GM18498 (cell line): ENCODE data around the gene C20orf96.
"Not testable (repeated sequence)": the region's sequence is repeated elsewhere in the genome, so short reads cannot be mapped to it uniquely, and the experiment has no call there.

Experiments
- ATAC-seq: cut with Tn5 transposase; IDR thresholded peaks from one replicate; pipeline ENCODE4 v1.9.1; 2021; ENCODE audit warnings: mild to moderate bottlenecking, moderate library complexity; ENCODE audit not compliant: unreplicated experiment

The C20orf96 gene

DNA sequence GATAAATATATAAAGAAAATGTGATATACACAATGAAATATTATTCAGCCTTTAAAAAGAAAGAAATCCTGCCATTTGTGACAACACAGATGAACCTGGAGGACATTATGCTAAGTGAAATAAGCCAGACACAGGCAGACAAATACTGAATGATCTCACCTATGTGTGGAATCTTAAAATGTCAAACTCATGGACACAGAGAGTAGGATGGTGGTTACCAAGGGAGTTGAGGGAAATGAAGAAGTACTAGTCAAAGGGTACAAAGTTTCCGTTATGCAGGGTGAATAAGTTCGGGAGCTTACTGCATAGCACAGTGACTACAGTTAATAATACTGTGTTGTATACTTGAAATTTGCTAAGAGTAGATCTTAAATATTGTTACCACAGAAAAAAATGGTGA is 47.6 kb downstream of the C20orf96 start:
- no peak for ATAC-seq

DNA sequence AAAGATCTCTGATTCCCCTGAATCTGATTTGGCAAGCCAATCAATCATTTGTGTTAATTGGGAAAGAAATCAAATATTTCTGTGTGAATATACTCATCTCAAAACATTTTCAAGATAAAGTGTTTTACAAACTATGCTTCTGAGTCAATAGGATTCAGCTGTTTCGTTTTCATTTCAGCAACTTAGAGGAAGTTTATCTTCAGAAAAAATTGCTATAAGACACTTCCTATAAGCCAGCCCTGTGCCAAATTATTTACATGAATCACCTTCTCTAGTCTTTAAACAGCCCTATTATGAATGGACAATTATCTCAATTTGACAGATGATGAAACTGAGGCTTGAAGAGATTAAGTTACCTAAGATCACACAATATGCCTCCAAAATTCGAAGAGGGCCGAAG is 52.6 kb downstream of the C20orf96 start:
- no peak for ATAC-seq

DNA sequence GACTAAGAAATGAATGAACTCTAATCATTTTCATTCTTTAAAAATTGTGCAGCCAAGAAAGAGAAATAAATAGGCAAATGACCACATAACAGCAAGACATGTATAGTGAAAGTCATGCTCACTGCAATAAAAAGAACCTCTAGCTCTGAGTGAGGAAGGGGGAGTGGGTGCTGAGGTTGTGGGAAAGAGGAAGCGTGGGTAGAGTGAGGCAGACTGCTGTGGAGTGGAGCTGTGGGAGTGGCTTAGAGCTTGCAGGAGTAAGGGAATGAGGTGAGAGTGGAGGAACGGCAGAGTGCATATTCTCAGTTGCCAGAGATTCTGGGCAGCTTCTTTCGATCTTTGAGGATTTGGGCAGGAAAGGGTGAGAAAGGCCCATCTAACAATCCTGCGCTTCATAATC is 53.1 kb downstream of the C20orf96 start:
- ATAC-seq = no peak

GRCh38 chr20:235891-236290 is 54.7 kb downstream of the C20orf96 start:
- ATAC-seq = no peak

- no peak for ATAC-seq
Observed at GRCh38 chr20:227439-228105, 63.0 kb downstream of the C20orf96 start.

- ATAC-seq = no peak
Observed at GRCh38 chr20:226958-227357, 63.6 kb downstream of the C20orf96 start, which contains the start of gene DEFB129. TSS of gene DEFB129 (plus strand) at chr20:227258. CDS start at chr20:227289, 31 bp downstream.

- not testable (repeated sequence) for ATAC-seq
Observed at GRCh38 chr20:225879-226278, 64.7 kb downstream of the C20orf96 start.

DNA sequence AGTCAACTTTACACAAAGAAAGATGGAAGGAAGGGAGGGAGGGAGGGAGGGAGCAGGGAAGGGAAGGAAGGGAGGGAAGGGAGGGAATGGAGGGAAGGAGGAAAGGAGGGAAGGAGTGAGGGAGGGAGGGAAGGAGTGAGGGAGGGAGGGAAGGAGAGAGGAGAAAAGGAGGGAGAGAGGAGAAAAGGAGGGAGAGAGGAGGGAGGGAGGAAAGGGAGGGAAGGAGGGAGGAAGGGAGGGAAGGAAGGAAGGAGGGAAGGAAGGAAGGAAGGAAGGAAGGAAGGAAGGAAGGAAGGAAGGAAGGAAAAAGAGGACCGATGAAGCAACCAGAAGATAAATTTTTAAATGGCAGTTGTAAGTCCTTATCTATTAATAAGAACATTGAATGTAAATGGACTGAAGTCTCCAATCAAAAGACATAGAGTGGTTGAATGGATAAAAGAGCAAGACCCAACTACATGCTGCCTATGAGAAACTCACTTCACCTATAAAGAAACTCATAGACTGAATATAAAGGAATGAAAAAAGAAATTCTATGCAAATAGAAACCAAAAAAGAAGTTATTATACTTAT is 69.2 kb downstream of the C20orf96 start:
- no peak for ATAC-seq
